GM23338 (cell line): ENCODE measurements around the gene NCKAP5. TPM values are rescaled to one million over a fixed set of nuclear protein-coding genes. Genes with fewer than 3 reads are reported as not detected.

Experiments used
- ATAC-seq: fragments of 200-7000 bp; cut with Tn5 transposase; 3 replicates; pipeline ENCODE4 v1.9.1; 2020
- DNase-seq: peaks from one replicate; pipeline ENCODE4 v3.0.0-alpha.2; 2015; ENCODE audit warnings: low spot score
- H2AFZ ChIP-seq: fragments of 200-600 bp; sonication (generic); 2 replicates; pipeline ENCODE4 v1.8.0; 2016; ENCODE audit warnings: antibody characterized with exemption, mild to moderate bottlenecking, moderate library complexity
- H3F3A ChIP-seq: fragments of 200-600 bp; sonication (generic); replicated peaks from 2 replicates; pipeline ENCODE4 v1.8.0; 2017; ENCODE audit warnings: antibody characterized with exemption, mixed run types, low read depth
- H3K27ac ChIP-seq: fragments of 200-600 bp; sonication (generic); 2 replicates; pipeline ENCODE4 v1.6.1; 2016; ENCODE audit warnings: low read depth
- H3K27me3 ChIP-seq: fragments of 200-600 bp; sonication (generic); 2 replicates; pipeline ENCODE4 v1.8.0; 2016; ENCODE audit warnings: mild to moderate bottlenecking, mixed run types, moderate library complexity; ENCODE audit not compliant: insufficient read depth
- H3K36me3 ChIP-seq: fragments of 200-600 bp; sonication (generic); 2 replicates; pipeline ENCODE4 v1.8.0; 2016; ENCODE audit warnings: mild to moderate bottlenecking; ENCODE audit not compliant: insufficient read depth
- H3K4me1 ChIP-seq: fragments of 200-600 bp; sonication (generic); 2 replicates; pipeline ENCODE4 v1.8.0; 2016; ENCODE audit warnings: mild to moderate bottlenecking, moderate library complexity; ENCODE audit not compliant: insufficient read depth
- H3K4me2 ChIP-seq: fragments of 200-600 bp; sonication (generic); 2 replicates; pipeline ENCODE4 v1.7.1; 2017; ENCODE audit warnings: mixed run types
- H3K4me3 ChIP-seq: fragments of 200-600 bp; sonication (generic); 2 replicates; pipeline ENCODE4 v1.6.1; 2016; ENCODE audit warnings: mixed run types
- H3K79me2 ChIP-seq: fragments of 200-600 bp; sonication (generic); replicated peaks from 2 replicates; pipeline ENCODE4 v1.8.0; 2017; ENCODE audit warnings: mild to moderate bottlenecking; ENCODE audit not compliant: insufficient read depth
- H3K9me2 ChIP-seq: fragments of 200-600 bp; sonication (generic); 2 replicates; pipeline ENCODE4 v1.8.0; 2017; ENCODE audit not compliant: insufficient read depth
- H4K20me1 ChIP-seq: fragments of 200-600 bp; sonication (generic); replicated peaks from 2 replicates; pipeline ENCODE4 v1.8.0; 2017; ENCODE audit warnings: mild to moderate bottlenecking; ENCODE audit not compliant: insufficient read depth
- H3K27ac Mint-ChIP-seq: 2 replicates; pipeline ENCODE4 v1.8.0; 2020; ENCODE audit warnings: inconsistent platforms, mild to moderate bottlenecking, moderate library complexity, mixed read lengths
- H3K27me3 Mint-ChIP-seq: 3 replicates; pipeline ENCODE4 v1.8.0; 2022; ENCODE audit warnings: low read depth, mild to moderate bottlenecking, moderate library complexity, mixed read lengths, inconsistent platforms; ENCODE audit not compliant: insufficient read depth, poor library complexity
- H3K36me3 Mint-ChIP-seq: 3 replicates; pipeline ENCODE4 v1.8.0; 2021; ENCODE audit warnings: low read depth, mild to moderate bottlenecking, inconsistent platforms, moderate library complexity, mixed read lengths
- H3K4me1 Mint-ChIP-seq: 3 replicates; pipeline ENCODE4 v1.8.0; 2020; ENCODE audit warnings: mild to moderate bottlenecking, inconsistent platforms, mixed read lengths
- H3K4me3 Mint-ChIP-seq: 3 replicates; pipeline ENCODE4 v1.8.0; 2021; ENCODE audit warnings: moderate library complexity, mild to moderate bottlenecking, inconsistent platforms, mixed read lengths
- H3K9me3 Mint-ChIP-seq: 3 replicates; pipeline ENCODE4 v1.8.0; 2020; ENCODE audit warnings: moderate library complexity, mild to moderate bottlenecking, inconsistent platforms, mixed read lengths
- CREB1 ChIP-seq: fragments of 250-450 bp; sonication (Bioruptor Pico); IDR thresholded peaks from 2 replicates; pipeline ENCODE4 v1.5.0; 2020; ENCODE audit warnings: low read depth, mild to moderate bottlenecking, moderate library complexity
- CTCF ChIP-seq, 2 experiments: fragments of 200-600 bp in 1 of 2; sonication (generic) in 1 of 2; conservative IDR thresholded peaks; 2 replicates each; pipeline versions ENCODE4 v1.5.1 to v1.6.1; 2016 to 2017; ENCODE audit warnings: antibody characterized with exemption in 2 of 2, low read depth in 2 of 2, mild to moderate bottlenecking in 2 of 2, moderate library complexity in 1 of 2
- ETS1 ChIP-seq: IDR thresholded peaks from 2 replicates; pipeline ENCODE4 v1.6.1; 2016; ENCODE audit warnings: antibody characterized with exemption
- EZH2 ChIP-seq: fragments of 200-600 bp; sonication (generic); IDR thresholded peaks from one replicate; pipeline ENCODE4 v1.8.0; 2017; ENCODE audit warnings: antibody characterized with exemption, mild to moderate bottlenecking, low read depth; ENCODE audit not compliant: unreplicated experiment
- EZH2phosphoT487 ChIP-seq: fragments of 200-600 bp; sonication (generic); IDR thresholded peaks from one replicate; pipeline ENCODE4 v1.8.1; 2018; ENCODE audit warnings: antibody characterized with exemption; ENCODE audit not compliant: unreplicated experiment
- JUNB ChIP-seq: IDR thresholded peaks from one replicate; pipeline ENCODE4 v1.6.1; 2016; ENCODE audit warnings: antibody characterized with exemption; ENCODE audit not compliant: unreplicated experiment
- NANOG ChIP-seq: IDR thresholded peaks from 2 replicates; pipeline ENCODE4 v1.6.1; 2016; ENCODE audit warnings: antibody characterized with exemption, borderline replicate concordance
- POLR2AphosphoS5 ChIP-seq: IDR thresholded peaks from 2 replicates; pipeline ENCODE4 v1.6.1; 2016; ENCODE audit warnings: antibody characterized with exemption, low read depth
- STAT1 ChIP-seq: IDR thresholded peaks from one replicate; pipeline ENCODE4 v1.6.1; 2016; ENCODE audit warnings: antibody characterized with exemption; ENCODE audit not compliant: unreplicated experiment
- ZNF114 ChIP-seq: fragments of 250-450 bp; sonication (Bioruptor Pico); IDR thresholded peaks from 2 replicates; pipeline ENCODE4 v1.5.0; 2020; ENCODE audit warnings: mild to moderate bottlenecking, moderate library complexity
- ZNF331 ChIP-seq: fragments of 250-450 bp; sonication (Bioruptor Pico); IDR thresholded peaks from 2 replicates; pipeline ENCODE4 v1.5.0; 2020; ENCODE audit warnings: low read depth, mild to moderate bottlenecking, moderate library complexity
- ZNF462 ChIP-seq: fragments of 250-450 bp; sonication (Bioruptor Pico); IDR thresholded peaks from 2 replicates; pipeline ENCODE4 v1.5.0; 2020; ENCODE audit warnings: mild to moderate bottlenecking, moderate library complexity
- polyA plus RNA-seq: library from polyadenylated mRNA; unstranded; fragments of >200 nt; fragmentation: Nextera tagmentation; extraction: Ambion mirVana; gene quantifications from 2 replicates; pipeline ENCODE4 v1.2.1, GENCODE V29; 2016
- total RNA-seq: library from RNA; depleted of rRNA; stranded (reverse); fragments of >200 nt; shearing (Covaris generic); gene quantifications from 2 replicates; pipeline ENCODE4 v1.2.3, GENCODE V29; 2014

NCKAP5 gene
- total and polyA plus RNA-seq, 2 experiments from 2014 or later, result 0.34 to 0.73 TPM

DNA sequence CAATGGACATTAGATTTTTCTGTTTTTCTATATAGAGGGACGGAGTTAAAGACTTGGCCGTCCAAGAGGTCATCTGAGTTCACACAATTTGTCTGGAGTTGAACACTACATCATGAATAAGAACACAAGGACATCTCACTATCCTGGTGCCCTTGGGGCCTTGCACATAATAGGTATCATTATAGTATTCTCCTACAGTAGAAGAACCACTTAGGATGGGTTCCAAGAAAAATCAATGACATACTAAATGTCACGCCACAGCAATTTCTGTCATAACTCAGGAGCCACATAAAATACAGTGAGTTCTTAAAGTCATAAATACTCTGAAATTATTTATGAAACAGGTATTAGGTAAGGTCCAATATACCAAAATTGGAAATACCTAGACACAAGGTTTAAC lies 154.4 kb downstream of the NCKAP5 start:
- ATAC-seq, result no peak
- Mint-ChIP-seq H3K27ac (no peak overlapping the region), H3K27me3 (peaks cover 8% of the 10 kb centered on the region), H3K4me3 (no peak overlapping the region), H3K4me1 (peaks cover 19% of the 10 kb centered on the region), H3K9me3 (no peaks in the 10 kb centered on the region), H3K36me3 (no peaks in the 10 kb centered on the region)
- Histone ChIP-seq H3K27me3 (no peaks in the 10 kb centered on the region), H3K4me2 (no peak overlapping the region), H3K4me3 (no peak overlapping the region), H3F3A (no peaks in the 10 kb centered on the region), H3K36me3 (no peaks in the 10 kb centered on the region), H2AFZ (no peak overlapping the region), H3K4me1 (no peaks in the 10 kb centered on the region), H3K27ac (no peak overlapping the region), H3K9me2 (no peaks in the 10 kb centered on the region), H3K79me2 (no peaks in the 10 kb centered on the region), H4K20me1 (no peaks in the 10 kb centered on the region)
- TF ChIP-seq POLR2AphosphoS5 (no peak), CREB1 (CRISPR knock-in tag) (no peak), EZH2 (no peak), ZNF462 (no peak), ZNF114 (CRISPR knock-in tag) (no peak), JUNB (no peak), STAT1 (no peak), CTCF (conservative IDR thresholded peaks at IDR 0.05; ENCODE audit: low read depth in 2 of 2) (no peak), NANOG (no peak), ETS1 (no peak), EZH2phosphoT487 (no peak), ZNF331 (CRISPR knock-in tag) (no peak)
- DNase-seq, result no peak
